WTC11 (cell line): ENCODE results near the gene RUNX1. TPM values are rescaled to one million over a fixed set of nuclear protein-coding genes. Genes with fewer than 3 reads are reported as not detected.

Experiments used
- ATAC-seq: fragments of 200-7000 bp; cut with Tn5 transposase; 2 replicates; pipeline ENCODE4 v1.10.0; 2021; ENCODE audit warnings: mild to moderate bottlenecking, moderate library complexity
- CTCF ChIA-PET: fragments of 300-600 bp; sonication (Branson Sonifier 250); formaldehyde crosslinking; loops from one replicate; lab custom pipeline; 2021; ENCODE audit warnings: antibody characterized with exemption; lab: Charles Lee
- POLR2A ChIA-PET: fragments of 350-600 bp; sonication (Branson Sonifier 250); formaldehyde crosslinking; loops from one replicate; lab custom pipeline; 2021; ENCODE audit warnings: antibody characterized with exemption; lab: Charles Lee
- DNase-seq: peaks from one replicate; pipeline ENCODE4 v3.0.0; 2021; ENCODE audit warnings: low spot score
- H3K27ac Mint-ChIP-seq: 2 replicates; pipeline ENCODE4 v1.8.0; 2021; ENCODE audit warnings: mixed read lengths
- H3K27me3 Mint-ChIP-seq: 2 replicates; pipeline ENCODE4 v1.8.0; 2021; ENCODE audit warnings: low read depth, mild to moderate bottlenecking, moderate library complexity, mixed read lengths
- H3K36me3 Mint-ChIP-seq: 2 replicates; pipeline ENCODE4 v1.8.0; 2021; ENCODE audit warnings: mixed read lengths
- H3K4me1 Mint-ChIP-seq: 2 replicates; pipeline ENCODE4 v1.8.0; 2022; ENCODE audit warnings: mixed read lengths
- H3K4me3 Mint-ChIP-seq: 2 replicates; pipeline ENCODE4 v1.8.0; 2021; ENCODE audit warnings: mild to moderate bottlenecking, moderate library complexity, mixed read lengths
- H3K9me3 Mint-ChIP-seq: 2 replicates; pipeline ENCODE4 v1.8.0; 2021; ENCODE audit warnings: mixed read lengths
- CREB1 ChIP-seq: sonication (generic); formaldehyde crosslinking; IDR thresholded peaks from 2 replicates; pipeline ENCODE4 v1.8.0; 2023; ENCODE audit warnings: mild to moderate bottlenecking, missing genetic modification reagents
- CTCF ChIP-seq: fragments of 200-600 bp; IDR thresholded peaks from 2 replicates; pipeline ENCODE4 v1.8.0; 2022; ENCODE audit warnings: antibody characterized with exemption
- GABPB1 ChIP-seq: sonication (generic); formaldehyde crosslinking; IDR thresholded peaks from 2 replicates; pipeline ENCODE4 v1.8.1; 2023; ENCODE audit warnings: mild to moderate bottlenecking, missing genetic modification reagents
- GRHL2 ChIP-seq: fragments of 250-450 bp; sonication (Bioruptor Pico); IDR thresholded peaks from 2 replicates; pipeline ENCODE4 v1.8.0; 2022; ENCODE audit warnings: mild to moderate bottlenecking, moderate library complexity; ENCODE audit not compliant: insufficient replicate concordance, severe bottlenecking
- GTF2I ChIP-seq: fragments of 250-450 bp; sonication (Bioruptor Pico); conservative IDR thresholded peaks from 2 replicates; pipeline ENCODE4 v1.4.0; 2021; ENCODE audit warnings: mild to moderate bottlenecking
- IRF2 ChIP-seq: sonication (generic); formaldehyde crosslinking; IDR thresholded peaks from 2 replicates; pipeline ENCODE4 v1.8.0; 2022; ENCODE audit warnings: low read depth, missing genetic modification reagents, borderline replicate concordance
- KAT7 ChIP-seq: sonication (generic); formaldehyde crosslinking; IDR thresholded peaks from 2 replicates; pipeline ENCODE4 v1.8.1; 2023; ENCODE audit warnings: missing genetic modification reagents, mild to moderate bottlenecking, borderline replicate concordance
- NFE2L1 ChIP-seq: sonication (generic); formaldehyde crosslinking; IDR thresholded peaks from 2 replicates; pipeline ENCODE4 v1.8.1; 2023; ENCODE audit warnings: missing genetic modification reagents
- NR2C2 ChIP-seq: sonication (generic); formaldehyde crosslinking; IDR thresholded peaks from 2 replicates; pipeline ENCODE4 v1.8.0; 2022; ENCODE audit warnings: mild to moderate bottlenecking, missing genetic modification reagents
- NR3C1 ChIP-seq: sonication (generic); formaldehyde crosslinking; conservative IDR thresholded peaks from 2 replicates; pipeline ENCODE4 v1.8.1; 2023; ENCODE audit warnings: low read depth, mild to moderate bottlenecking, missing genetic modification reagents
- PREB ChIP-seq: sonication (generic); formaldehyde crosslinking; IDR thresholded peaks from 2 replicates; pipeline ENCODE4 v1.8.1; 2022; ENCODE audit warnings: mild to moderate bottlenecking, missing genetic modification reagents, moderate library complexity, borderline replicate concordance
- SMAD4 ChIP-seq: sonication (generic); formaldehyde crosslinking; IDR thresholded peaks from 2 replicates; pipeline ENCODE4 v1.8.0; 2022; ENCODE audit warnings: mild to moderate bottlenecking, missing genetic modification reagents
- TCF7 ChIP-seq: sonication (generic); formaldehyde crosslinking; IDR thresholded peaks from 2 replicates; pipeline ENCODE4 v1.8.0; 2022; ENCODE audit warnings: mild to moderate bottlenecking, low read depth, missing genetic modification reagents, moderate library complexity
- TP53 ChIP-seq: sonication (generic); formaldehyde crosslinking; IDR thresholded peaks from 2 replicates; pipeline ENCODE4 v1.8.1; 2023; ENCODE audit warnings: mild to moderate bottlenecking, missing genetic modification reagents
- ZNF121 ChIP-seq: sonication (generic); formaldehyde crosslinking; IDR thresholded peaks from 2 replicates; pipeline ENCODE4 v1.8.0; 2023; ENCODE audit warnings: missing genetic modification reagents
- ZNF317 ChIP-seq: sonication (generic); formaldehyde crosslinking; IDR thresholded peaks from 2 replicates; pipeline ENCODE4 v1.8.1; 2023; ENCODE audit warnings: low read depth, mild to moderate bottlenecking, moderate library complexity, missing genetic modification reagents, borderline replicate concordance
- total RNA-seq: library from RNA; stranded (reverse); gene quantifications from 3 replicates; pipeline ENCODE4 v1.2.3, GENCODE V29; 2021
- TF ChIP-seq, protein P1 (sequence below): sonication (generic); formaldehyde crosslinking; IDR thresholded peaks from 2 replicates; pipeline ENCODE4 v1.8.0; 2022; ENCODE audit warnings: mild to moderate bottlenecking, missing genetic modification reagents
- TF ChIP-seq, protein P2 (sequence below): sonication (generic); formaldehyde crosslinking; IDR thresholded peaks from 2 replicates; pipeline ENCODE4 v1.8.0; 2022; ENCODE audit warnings: missing genetic modification reagents
- TF ChIP-seq, protein P3 (sequence below): fragments of 250-450 bp; sonication (Bioruptor Pico); IDR thresholded peaks from 2 replicates; pipeline ENCODE4 v1.8.0; 2021; ENCODE audit warnings: mild to moderate bottlenecking

The RUNX1 gene
- total RNA-seq, 1 experiment from 2014 or later: 2.2 TPM

- no peak for TF ChIP-seq CTCF
- no peak for TF ChIP-seq TCF7 (CRISPR knock-in tag)
- TF ChIP-seq, protein P1, sequence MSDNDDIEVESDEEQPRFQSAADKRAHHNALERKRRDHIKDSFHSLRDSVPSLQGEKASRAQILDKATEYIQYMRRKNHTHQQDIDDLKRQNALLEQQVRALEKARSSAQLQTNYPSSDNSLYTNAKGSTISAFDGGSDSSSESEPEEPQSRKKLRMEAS (CRISPR knock-in tag): no peak
- TF ChIP-seq TP53: no peak
- no peak for TF ChIP-seq ZNF121 (CRISPR knock-in tag)
Measured at GRCh38 chr21:35020902-35021301, 28.2 kb downstream of the RUNX1 start (continued).

- DNase-seq (no peak), ATAC-seq (no peak)
- Mint-ChIP-seq H3K4me1 (peaks cover 8% of the 10 kb centered on the region), H3K27ac (no peak overlapping the region), H3K9me3 (peaks cover 6% of the 10 kb centered on the region), H3K4me3 (no peak overlapping the region), H3K27me3 (peaks cover under 1% of the 10 kb centered on the region), H3K36me3 (no peaks in the 10 kb centered on the region)
- TF ChIP-seq GABPB1 (CRISPR knock-in tag) (no peak), NR3C1 (CRISPR knock-in tag) (no peak), KAT7 (CRISPR knock-in tag) (no peak), CREB1 (no peak), SMAD4 (CRISPR knock-in tag) (no peak), ZNF317 (no peak), IRF2 (CRISPR knock-in tag) (no peak), NR2C2 (CRISPR knock-in tag) (no peak), GTF2I (CRISPR knock-in tag) (no peak), NFE2L1 (CRISPR knock-in tag) (no peak), PREB (no peak), GRHL2 (CRISPR knock-in tag) (no peak)
- TF ChIP-seq, protein P2, sequence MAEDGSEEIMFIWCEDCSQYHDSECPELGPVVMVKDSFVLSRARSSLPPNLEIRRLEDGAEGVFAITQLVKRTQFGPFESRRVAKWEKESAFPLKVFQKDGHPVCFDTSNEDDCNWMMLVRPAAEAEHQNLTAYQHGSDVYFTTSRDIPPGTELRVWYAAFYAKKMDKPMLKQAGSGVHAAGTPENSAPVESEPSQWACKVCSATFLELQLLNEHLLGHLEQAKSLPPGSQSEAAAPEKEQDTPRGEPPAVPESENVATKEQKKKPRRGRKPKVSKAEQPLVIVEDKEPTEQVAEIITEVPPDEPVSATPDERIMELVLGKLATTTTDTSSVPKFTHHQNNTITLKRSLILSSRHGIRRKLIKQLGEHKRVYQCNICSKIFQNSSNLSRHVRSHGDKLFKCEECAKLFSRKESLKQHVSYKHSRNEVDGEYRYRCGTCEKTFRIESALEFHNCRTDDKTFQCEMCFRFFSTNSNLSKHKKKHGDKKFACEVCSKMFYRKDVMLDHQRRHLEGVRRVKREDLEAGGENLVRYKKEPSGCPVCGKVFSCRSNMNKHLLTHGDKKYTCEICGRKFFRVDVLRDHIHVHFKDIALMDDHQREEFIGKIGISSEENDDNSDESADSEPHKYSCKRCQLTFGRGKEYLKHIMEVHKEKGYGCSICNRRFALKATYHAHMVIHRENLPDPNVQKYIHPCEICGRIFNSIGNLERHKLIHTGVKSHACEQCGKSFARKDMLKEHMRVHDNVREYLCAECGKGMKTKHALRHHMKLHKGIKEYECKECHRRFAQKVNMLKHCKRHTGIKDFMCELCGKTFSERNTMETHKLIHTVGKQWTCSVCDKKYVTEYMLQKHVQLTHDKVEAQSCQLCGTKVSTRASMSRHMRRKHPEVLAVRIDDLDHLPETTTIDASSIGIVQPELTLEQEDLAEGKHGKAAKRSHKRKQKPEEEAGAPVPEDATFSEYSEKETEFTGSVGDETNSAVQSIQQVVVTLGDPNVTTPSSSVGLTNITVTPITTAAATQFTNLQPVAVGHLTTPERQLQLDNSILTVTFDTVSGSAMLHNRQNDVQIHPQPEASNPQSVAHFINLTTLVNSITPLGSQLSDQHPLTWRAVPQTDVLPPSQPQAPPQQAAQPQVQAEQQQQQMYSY (CRISPR knock-in tag): no peak
- TF ChIP-seq, protein P3, sequence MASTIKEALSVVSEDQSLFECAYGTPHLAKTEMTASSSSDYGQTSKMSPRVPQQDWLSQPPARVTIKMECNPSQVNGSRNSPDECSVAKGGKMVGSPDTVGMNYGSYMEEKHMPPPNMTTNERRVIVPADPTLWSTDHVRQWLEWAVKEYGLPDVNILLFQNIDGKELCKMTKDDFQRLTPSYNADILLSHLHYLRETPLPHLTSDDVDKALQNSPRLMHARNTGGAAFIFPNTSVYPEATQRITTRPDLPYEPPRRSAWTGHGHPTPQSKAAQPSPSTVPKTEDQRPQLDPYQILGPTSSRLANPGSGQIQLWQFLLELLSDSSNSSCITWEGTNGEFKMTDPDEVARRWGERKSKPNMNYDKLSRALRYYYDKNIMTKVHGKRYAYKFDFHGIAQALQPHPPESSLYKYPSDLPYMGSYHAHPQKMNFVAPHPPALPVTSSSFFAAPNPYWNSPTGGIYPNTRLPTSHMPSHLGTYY (CRISPR knock-in tag): no peak
- POLR2A ChIA-PET: no interaction called here
- CTCF ChIA-PET: no interaction called here
Measured at GRCh38 chr21:35020436-35020835, 28.7 kb downstream of the RUNX1 start.
